COLO668 (cell line): Measurements from ENCODE around the gene CHMP1B.
"Not testable (repeated sequence)": the region's sequence is repeated elsewhere in the genome, so short reads cannot be mapped to it uniquely, and the experiment has no call there.

Experiments used
- DNase-seq: peaks from one replicate; lab custom pipeline; 2025; ENCODE audit not compliant: unreplicated experiment; lab: John Stamatoyannopoulos, UW

Gene CHMP1B

DNA sequence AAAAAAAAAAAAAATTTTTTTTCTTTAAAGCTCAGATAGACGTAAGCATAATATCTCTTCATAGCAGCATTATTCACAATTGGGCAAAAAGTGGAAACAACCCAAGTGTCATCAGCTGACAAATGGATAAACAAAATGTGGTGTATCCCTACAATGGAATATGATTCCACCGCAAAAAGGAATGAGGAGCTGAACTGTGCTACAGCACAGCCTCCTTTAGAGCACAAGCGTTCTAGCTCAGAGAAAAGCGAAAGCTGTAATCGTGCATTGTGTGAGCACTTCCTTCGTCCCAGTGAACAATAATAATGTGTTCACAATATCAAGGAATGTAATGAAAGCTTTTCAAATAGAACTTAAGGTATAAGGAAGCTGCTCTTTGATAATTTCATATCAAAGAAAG lies 11.7 kb upstream of the CHMP1B start:
- DNase-seq, result no peak

DNA sequence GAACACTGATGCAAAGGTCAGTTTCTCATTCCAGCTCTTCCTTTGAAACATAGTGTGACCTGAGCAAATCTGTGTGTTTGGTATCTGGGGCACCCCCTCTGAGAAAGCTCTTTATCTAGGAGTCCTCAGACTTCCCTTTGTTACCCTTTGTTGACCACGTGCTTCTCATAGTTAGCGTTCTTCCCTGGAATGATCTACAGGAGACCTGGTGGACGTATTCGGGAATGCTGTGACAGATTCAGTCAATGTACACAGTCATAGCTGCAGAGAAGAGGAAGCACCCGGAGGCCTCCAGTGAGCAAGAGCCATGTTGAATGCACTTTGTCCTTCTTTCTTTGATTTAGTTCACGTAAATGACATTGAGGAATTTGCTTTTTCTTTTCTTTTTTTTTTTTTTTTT lies 10.7 kb upstream of the CHMP1B start:
- no peak for DNase-seq

DNA sequence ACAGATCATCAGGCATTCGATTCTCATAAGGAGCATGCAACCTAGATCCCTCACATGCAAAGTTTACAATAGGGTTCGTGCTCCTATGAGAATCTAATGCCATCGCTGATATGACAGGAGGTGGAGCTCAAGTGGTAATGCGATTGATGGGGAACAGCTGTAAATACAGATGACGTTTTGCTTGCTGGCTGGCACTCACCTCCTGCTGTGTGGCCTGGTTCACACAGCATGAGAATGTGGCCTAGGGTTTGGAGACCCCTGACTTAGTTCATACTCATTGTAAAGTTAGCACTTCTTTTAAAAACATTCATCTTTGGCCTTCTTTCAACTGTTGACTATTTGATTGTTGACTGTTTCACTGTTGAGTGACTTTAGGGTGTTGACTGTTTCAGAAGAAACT lies 8.7 kb upstream of the CHMP1B start:
- no peak for DNase-seq

DNA sequence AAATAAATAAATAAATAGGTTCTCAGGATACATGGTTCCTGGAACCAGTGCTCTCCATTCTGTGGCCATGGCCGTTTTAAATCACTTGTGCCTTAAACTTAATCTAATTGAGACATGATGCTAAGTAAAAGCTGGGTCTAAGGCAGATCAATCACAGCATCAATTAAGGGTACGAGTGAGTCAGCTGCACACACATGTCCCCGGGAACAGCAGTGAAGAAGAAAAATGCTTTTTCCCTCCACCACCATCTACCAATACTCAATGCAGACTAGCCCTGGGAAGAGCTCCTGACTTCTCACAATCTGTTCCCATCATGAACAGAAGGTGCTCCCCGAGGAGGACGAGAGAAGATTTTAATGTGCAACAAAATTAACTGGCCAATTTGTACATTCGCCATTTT lies 6.8 kb upstream of the CHMP1B start:
- no peak for DNase-seq

DNA sequence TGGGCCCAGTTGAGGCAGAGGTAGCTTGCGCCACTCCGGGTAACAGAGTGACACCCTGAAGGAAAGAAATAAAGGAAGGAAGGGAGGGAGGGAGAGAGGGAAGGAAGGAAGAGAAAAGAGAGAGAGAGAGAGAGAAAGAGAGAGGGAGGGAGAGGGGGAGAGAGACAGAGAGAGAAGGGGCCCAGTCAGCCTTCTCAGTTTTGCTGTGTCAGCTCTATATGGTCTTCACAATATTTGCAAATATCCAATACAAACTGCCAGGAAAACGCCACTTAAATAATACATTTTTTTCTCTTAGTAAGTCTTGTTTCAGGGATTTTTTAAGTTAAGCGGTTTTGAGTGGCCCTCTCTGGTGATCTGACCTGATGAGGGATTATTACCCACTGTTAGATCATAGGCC lies 5.6 kb upstream of the CHMP1B start:
- no peak for DNase-seq

DNA sequence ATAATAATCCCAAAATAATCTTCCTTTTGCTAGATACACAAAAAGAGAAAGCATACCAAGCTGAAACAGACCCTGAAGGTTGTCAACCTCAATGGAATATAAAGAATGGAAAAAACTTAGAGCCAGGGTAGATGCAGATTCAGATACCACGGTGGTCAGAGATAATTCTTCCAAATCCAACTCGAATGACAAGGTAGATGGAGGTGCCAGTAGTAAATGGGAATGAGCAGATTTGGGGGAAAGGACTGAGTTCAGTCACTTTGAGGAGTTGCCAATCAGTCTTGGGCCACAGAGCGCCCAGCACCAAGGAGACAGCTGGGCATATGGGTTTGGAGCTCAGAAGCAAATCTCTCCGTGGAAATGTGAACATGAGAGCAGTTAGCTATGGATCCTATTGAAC lies 3.4 kb upstream of the CHMP1B start:
- no peak for DNase-seq

DNA sequence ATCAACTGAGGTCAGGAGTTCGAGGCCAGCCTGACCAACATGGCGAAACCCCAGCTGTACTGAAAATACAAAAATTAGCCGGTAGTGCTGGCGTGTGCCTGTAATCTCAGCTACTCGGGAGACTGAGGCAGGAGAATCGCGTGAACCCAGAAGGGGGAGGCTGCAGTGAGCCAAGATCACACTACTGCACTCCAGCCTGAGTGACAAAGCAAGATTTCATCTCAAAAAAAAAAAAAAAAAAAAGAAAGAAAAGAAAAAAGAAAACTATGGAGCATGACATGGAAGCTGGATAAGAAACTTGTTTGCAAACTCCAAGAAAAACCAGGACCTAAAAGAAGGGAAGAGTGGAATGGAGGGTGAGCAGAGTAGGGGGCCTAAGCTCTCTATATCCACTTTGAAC lies 1.9 kb upstream of the CHMP1B start:
- no peak for DNase-seq

DNA sequence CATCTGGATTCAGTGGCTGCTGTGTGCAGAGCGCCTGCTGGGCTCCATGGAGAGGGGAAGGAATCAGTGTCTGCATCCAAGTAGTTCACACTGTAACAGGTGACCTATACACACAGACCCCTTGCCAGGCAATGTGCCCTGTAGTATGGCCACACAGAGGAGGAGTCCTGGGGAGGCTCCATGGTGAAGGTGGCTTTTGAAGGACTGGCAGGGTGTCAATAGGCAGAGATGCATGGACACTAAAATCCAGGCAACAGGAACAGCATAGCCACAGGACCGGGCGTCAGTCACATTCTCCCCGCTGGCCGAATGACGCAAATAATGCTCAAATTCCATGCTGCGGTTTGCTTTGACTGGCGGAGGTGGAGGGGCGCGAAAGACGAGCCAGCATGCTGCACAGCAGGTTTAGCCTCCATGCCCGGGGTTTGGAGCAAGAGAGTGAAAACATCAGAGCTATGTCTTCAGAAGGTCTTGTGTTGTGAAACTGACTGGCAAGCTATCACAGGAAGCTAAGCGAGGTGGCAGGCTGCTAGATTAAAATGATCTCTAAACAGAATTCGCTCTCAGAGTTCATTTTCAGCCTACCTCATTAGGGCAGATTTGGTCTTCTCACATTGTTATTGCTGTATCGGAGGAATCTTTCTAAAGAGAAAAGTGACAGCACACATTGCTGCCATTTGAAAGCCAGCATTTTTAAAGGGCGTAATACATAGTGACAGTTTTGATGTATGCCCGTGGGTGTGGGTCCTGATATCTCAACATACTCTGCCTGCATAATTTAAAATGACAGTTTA lies 1.2 kb upstream of the CHMP1B start:
- DNase-seq, result peak; percentile 62

DNA sequence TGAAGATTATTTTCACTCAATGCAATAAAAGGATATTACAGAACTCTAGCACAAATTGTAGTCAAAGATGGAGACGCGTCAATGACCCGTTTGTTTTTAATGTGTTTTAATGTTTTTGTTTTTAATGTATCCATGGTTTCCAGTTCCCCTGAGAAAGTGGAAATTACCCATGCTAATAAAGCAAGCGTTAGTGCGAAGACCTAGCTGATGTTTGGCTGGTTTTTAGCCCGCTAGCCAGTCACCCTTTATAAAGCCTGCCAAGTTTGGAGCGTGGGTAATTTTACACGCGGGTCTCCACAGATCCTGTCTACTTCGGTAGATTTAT lies 430 bp upstream of the CHMP1B start:
- no peak for DNase-seq

DNA sequence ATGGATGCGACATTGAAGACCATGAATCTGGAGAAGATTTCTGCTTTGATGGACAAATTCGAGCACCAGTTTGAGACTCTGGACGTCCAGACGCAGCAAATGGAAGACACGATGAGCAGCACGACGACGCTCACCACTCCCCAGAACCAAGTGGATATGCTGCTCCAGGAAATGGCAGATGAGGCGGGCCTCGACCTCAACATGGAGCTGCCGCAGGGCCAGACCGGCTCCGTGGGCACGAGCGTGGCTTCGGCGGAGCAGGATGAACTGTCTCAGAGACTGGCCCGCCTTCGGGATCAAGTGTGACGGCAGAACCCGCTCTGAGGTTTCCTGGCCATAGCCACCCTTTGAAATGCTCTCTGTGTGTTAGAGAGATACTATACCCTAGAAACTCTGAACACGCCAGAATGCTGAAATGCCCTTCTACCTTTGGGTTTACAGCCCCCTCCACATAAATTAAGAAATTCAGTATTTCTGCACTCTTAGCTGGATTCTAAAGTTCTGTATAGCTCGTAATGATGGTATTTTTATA lies 659 bp downstream of the CHMP1B start:
- DNase-seq, result peak; percentile 55

DNA sequence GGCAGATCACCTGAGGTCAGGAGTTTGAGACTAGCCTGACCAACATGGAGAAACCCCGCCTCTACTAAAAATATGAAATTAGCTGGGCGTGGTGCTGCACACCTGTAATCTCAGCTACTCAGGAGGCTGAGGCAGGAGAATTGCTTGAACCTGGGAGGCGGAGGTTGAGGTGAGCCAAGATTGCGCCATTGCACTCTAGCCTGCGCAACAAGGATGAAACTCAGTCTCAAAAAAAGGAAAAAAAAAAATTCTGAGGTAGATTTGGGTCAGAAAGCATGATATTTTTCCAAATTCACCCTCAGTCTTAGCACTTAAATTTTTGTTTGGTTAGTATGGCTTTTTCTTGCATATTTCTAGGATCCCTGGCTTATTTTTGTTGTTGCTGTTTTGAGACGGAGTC lies 3.3 kb downstream of the CHMP1B start:
- not testable (repeated sequence) for DNase-seq

DNA sequence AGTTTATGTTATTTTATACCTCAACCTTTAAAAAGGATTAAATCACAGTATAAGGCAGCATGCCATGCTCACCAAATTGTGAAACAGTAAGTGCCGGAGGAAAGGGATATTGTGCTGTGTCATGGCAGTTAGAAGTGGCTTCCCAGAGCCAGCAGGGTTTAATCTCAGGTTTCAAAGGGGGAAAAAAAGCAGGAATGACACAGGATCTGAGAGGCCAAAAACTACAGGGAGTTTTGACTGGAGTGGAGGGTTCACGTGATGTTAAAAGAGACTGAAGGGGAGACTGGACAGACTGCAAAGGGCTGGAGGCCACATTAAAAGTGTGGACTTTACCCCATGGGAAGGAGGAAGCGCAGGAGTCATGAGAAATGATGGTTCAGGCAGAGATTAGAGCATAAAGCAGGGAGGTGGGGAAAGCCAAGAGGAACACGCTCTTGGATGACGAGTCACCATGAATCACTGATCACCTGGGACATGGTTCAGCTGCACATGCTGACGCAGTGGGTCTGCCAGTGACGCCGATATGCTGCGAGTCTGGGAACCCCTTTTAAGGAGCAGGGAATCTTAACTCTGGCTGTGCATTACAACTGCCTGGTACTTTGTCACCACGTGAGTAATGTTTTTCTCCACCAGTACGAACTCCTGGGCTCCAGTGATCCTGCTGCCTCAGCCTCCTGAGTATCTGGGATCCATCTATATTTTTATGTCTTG lies 6.1 kb downstream of the CHMP1B start:
- peak; percentile 53 for DNase-seq

DNA sequence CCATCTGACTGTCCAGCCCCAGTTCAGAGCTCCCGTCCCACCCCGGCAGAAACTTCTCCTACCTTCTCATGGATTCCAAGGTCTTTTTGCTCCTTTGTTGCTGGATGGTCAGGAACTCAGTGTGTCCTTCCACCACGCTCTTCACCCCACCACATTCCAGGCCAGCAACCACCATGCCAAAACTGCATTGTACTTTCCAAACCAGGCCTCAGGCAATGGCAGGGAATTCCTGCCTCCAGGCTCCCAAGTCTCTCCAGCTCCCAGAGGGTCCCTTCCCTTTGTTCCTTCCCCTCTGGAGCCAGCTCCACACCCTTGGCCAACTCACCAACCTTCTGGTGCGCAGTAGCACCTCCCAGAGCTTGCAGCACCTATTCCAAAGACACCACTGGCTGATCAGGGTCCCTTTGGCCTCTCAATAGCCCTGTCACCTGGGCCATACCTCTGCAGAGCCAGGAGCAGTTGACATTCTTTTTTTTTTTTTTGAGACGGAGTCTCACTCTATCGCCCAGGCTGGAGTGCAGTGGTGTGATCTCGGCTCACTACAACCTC lies 8.1 kb downstream of the CHMP1B start:
- DNase-seq, result no peak

DNA sequence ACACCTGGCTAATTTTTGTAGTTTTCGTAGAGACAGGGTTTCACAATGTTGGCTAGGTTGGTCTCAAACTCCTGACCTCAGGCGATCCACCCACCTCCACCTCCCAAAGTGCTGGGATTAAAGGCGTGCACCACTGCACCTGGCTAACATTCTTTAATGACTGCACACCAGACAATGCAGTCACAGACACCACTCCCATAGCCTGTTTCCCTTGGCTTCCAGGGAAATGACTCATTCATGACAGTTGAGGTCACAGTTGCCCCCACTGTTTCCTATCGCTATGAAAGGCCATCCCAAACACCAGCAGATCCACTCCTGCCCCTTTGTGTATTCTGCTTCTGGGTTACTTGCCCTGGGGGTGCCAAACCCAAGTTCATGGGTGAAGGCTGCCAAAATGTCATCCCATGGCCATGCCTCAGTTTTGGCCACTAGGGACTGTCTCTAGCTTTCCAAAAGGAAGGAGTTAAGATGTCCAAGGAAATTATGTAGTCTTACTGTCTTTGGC lies 8.7 kb downstream of the CHMP1B start:
- DNase-seq, result peak; percentile 11

DNA sequence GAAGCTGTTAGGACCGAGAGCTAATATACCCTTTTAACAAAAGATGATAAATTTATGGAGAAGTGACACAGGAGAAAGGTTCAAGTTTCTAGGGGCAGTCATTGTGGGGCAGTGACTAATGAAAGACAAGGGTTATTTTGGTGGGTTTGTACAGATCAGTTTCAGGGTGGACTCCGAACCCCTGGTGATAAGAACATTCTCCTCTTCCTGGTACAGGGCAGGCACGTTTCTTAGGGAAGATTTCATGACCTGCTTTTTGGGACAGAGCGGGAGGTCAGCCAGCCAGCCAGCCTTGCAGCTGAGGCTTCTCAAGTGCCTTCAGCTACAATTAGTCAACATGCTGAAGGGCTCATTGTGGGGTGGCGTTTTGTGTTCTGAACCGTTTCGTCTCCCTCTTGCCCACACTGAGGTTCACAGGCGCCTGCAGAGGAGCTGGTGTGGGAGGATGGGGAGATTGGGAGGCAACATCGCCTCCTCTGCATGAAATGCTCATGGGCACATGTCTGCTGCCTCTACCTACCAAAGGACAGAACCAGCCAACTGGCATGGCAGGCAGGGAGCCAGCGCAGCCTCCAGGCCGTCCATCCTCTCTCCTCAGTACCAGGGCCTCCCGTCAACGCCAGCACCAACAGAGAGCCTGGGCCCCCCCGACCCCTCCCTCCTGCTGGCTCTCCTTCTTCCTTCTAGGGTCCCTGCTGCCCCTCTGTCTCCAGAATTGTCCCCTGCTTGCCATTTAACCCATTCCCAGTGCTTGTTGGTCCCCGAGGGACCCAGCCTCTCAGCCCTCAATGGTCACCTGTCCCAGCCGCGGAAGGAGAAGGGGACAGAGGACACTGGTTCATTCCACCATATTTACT lies 9.6 kb downstream of the CHMP1B start:
- no peak for DNase-seq

DNA sequence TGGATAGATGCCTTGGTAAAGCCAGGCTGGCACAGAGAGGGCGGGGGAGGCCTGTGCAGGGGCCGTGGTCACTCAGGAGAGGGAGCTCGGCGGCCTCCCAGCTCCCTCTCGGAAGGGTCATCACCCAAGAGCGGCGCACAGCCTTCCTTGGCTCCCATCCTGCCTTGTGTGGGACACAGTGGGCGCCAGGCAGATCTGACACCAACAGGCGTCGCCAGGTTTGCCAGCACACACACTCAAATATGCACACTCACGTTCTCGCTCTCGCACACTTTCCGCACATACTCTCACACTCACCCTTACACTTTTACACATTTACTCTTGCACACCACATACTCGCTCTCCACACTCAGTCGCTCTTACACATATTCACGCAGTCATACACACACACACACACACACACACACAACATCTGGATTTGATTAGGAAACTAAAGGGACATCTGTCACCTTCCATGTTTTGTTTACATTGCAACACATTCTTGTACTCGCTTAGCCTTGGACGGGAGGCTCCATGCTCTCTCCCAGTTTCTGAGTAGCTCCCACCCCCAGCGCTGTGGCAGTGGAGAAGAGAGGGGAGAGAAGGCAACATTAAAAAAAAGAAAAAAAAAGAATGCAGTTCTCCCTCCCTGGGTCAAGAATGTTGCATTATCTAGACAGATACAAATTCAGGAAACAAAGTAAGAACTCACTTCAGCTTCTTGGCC lies 10.5 kb downstream of the CHMP1B start:
- no peak for DNase-seq

DNA sequence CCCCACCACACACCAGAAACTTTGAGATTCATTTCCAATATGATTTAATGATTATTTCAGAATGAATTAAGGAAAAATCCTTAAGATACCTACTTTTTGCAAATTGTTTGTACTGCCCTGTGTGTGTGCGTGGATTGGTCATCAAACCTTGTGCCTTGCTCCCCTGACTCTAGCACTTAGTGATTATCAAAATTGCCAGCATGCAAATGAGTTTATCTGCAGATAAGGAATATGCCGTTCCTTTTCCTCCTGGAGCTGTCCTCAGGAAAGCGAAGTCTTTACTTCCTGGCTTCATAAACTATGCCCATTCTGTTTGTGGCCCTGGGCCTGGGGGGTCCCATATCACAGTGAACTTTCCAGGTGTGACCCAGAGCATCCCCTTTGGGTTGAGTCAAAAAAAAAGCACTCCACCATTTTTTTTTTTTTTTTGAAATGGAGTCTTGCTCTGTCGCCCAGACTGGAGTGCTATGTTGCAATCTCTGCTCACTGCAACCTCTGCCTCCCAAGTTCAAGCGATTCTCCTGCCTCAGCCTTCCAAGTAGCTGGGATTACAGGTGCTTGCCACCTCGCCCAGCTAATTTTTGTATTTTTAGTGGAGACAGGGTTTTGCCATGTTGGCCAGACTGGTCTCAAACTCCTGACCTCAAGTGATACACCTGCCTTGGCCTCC lies 11.4 kb downstream of the CHMP1B start:
- no peak for DNase-seq

DNA sequence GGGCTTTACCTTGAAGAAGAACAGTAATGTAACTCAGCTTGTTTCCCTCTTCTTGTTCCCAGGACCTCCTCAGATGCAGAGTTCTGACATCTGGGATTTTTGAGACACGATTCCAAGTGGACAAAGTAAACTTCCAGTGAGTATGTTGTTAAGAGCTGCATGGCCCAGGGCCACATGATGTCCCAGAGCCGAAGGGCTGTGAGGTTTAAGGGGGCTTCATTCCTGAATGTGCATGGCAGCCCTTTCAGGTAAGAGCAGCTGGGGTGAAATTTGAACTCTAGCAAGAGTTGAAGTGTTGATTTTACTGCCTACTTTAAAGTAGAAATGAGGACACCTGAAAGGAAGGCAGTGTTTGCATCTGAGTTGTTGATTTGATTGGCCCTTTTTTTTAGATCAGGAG lies 13.3 kb downstream of the CHMP1B start:
- DNase-seq, result no peak

DNA sequence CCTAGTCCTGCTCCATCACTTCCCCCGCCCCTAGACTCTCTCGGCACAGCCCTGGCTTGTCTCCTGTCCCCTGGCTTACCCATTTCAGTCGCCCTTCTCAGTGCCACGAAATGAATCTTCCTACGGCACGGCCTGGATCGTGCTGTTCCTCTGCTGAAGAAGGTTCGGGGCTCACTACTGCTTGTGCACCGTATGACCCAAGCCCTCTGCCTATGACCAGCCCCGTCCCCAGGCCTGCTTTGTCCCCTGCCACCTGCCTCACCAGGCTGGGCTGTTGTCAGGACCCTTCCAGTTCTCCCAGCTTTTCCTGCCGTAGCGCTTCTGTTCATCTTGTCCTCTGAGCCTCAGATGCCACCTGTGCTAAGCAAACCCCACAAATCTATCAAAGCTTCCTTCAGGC lies 13.9 kb downstream of the CHMP1B start:
- no peak for DNase-seq

DNA sequence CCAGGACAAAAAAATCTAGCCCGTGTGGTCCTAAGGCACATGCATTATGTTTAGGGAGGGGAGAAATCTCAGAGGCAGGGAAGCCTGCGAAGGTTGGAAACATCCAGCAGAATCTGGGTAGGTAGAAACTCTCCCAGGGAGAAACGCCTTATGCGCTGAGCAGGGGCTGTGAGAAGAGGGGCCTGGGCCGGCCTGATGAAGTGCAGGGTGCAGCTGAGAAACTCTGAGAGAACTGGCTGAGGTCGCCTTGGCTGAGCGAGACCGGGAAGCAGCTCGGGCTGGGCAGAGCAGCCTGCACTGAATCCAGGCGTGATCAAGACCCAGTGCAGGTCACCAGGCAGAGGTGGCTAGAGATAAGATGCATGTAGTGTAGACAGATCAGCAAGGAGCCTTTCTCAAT lies 15.1 kb downstream of the CHMP1B start:
- no peak for DNase-seq
